ENCODE data around the gene TUBA8.
"Not testable (repeated sequence)": the region's sequence is repeated elsewhere in the genome, so short reads cannot be mapped to it uniquely, and the experiment has no call there.

TUBA8 gene

DNA sequence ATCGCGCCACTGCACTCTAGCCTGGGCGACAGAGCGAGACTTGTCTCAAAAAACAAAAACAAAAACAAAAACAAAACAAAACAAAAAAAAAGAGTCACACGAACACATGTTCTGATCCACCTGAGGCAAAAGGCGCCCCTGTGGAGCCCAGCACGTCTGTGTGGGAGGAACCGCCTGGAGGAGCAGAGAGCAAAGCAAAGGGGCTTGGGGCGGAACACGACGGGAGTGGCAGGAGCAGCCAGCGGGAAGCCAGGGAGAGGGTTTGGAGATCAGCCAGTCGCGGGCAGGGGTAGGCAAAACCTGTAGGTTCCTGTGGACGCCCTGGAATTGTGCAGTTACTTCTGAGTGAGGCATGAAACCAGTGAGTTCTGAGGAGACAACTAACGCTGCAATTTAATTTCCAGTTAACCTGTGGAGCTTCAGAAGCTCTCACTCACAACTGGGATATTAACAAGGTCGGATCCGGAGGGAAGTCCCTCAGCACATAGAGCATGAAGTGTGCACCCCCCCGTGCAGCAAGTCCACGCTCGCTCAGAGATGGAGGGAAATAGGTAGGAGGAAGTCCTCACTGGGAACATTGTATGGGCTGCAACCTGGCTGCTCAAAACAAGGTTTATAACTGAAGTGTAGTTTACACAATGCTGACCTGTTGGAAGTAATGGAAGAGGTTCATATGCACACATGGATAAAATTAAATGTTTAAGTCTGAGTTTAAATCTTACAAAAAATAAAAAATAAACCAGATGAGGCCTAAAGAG is 26.1 kb downstream of the TUBA8 start:
- DNase-seq = no peak

DNA sequence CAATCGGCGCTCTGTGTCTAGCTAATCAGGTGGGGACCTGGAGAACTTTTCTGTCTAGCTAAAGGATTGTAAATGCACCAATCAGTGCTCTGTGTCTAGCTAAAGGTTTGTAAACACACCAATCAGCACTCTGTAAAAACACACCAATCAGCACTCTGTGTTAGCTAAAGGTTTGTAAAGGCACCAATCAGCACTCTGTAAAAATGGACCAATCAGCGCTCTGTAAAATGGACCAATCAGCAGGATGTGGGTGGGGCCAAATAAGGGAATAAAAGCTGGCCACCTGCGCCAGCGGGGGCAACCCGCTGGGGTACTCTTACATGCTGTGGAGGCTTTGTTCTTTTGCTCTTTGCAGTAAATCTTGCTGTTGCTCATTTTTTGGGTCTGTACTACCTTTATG is 30.4 kb downstream of the TUBA8 start:
- DNase-seq = not testable (repeated sequence)

DNA sequence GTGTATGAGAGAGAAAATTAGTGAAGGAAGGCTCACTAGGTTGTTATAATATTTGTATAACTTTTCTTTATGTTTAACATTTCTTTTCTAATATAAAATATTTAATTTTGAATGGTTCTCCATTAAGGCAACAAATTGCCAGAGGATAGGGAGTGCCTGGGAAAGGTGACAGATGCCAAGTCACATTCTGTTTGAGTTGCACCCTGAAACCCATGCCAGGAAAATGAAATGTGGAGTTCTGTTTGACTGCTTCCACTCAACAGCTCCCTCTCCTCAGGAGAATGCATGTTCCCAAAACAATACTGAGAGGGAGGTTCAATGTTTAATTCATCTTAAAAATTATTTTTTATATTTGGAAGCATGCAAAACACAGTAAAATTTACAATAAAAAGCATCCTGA is 33.5 kb downstream of the TUBA8 start:
- no peak for DNase-seq

DNA sequence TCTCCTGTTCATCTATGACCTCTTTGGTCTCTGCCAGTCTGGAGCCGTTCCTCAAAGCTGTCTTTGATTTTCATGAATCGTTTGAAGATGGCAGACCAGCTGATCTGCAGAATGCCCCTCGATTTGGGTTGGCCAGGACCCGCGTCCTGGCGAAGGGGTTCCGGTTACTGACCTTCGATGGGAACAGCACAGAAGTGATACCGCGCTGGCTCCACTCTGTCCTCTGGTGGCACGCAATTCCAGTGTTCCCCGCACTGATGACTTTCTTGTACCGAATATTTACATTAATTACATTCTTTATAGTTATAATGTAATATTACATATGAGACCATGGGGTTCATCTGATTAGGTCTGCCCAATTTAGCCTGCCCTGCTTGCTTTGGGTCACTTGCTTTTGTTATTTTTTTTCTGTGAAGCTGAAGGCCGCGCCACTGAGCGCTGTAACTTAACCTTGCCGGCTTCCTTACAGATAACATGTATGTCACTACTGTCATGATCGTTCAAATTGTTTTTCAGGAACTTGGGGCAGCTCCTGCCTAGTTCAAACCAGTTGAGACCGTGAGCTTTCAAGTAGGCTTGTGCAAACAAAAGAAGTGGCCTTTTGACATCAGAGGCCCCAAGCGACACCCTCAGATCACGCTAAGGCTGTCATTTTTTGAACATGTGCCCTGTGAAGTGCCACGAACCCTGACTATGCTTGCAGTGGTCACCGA is 35.2 kb downstream of the TUBA8 start:
- DNase-seq = no peak

DNA sequence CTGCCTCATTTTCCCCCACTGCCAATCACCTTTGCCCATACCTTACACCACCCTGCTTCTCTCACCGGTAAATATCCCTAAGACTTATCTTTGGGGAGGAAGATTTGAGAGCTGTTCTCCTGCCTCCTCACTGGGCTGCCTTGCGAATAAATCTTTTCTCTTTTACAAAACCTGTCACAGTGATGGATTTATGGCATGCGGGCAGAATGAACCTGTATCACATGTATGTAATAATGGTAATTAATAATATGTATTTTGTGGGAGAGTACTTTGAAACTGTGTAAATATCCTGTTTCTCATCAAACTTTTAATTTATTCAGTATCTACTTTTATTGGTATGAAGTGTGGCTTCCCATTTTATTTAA is 35.8 kb downstream of the TUBA8 start:
- DNase-seq = no peak

DNA sequence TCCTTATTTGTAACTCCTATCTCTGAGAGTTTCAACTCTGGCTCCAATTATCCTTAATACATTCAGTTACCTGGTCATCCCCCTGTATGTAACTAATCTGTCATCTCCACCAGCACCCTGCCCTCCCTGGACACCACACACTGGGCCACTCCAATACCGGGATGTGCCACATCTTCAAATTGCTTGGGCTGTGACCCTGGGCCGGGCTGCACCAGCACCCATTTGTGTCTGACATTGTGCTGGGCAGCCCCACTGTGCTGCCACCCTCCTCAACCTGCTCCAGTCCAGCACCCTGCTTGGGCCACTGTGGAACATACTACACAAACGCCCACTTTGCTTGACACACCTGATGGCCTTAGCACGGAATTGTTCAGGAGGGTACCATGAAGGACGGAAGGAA is 37.2 kb downstream of the TUBA8 start:
- DNase-seq = no peak

DNA sequence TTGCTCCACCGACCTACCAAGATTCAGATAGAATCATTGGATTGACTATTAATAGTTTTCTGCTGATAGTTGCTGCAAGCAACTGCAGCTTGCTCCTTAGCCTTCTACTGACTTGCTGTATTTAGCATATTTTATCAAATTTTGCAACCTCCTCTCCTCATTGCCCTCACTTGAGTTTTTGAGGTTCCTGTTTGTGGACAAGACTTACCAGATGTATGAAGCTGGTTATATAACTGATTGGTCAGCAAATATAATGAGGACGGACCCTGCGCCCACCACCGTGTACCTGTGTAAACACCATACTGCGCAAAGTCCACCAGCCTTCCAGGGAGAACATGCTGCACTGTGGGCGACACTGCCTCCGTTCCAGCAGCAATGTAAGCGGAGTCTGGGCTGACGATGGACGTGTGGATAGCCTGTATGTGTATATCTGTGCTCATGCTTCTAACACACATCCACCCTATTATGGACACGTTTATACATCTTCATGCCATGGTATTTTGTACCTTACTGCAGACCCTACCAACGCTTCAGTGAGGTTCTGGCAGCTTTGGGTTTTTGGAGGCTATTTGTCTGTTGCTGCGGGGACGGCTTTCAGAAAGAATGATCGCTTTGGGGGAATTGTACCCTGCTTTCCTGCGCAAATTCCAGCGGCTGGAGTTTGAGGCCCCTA is 37.8 kb downstream of the TUBA8 start:
- no peak for DNase-seq

DNA sequence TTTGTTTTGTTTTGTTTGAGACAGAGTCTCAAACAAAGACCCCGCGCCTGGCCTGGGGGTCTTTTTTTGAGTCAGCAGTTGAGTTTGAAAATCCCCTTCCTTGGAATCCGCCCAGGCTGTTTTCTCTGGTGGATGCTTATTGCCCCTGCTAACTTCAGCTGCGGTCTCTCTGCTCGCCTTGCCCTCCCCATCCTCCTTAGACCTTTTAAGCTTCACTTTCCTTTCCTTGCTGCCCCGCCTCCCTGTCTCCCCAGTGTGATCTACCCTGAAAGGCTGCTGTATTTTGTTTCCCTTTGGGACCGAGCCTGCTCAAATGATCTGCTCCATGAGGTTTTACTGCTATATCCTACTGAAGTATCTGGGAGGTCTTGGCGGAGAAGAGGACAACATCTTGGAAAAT is 41.9 kb downstream of the TUBA8 start:
- DNase-seq = no peak

DNA sequence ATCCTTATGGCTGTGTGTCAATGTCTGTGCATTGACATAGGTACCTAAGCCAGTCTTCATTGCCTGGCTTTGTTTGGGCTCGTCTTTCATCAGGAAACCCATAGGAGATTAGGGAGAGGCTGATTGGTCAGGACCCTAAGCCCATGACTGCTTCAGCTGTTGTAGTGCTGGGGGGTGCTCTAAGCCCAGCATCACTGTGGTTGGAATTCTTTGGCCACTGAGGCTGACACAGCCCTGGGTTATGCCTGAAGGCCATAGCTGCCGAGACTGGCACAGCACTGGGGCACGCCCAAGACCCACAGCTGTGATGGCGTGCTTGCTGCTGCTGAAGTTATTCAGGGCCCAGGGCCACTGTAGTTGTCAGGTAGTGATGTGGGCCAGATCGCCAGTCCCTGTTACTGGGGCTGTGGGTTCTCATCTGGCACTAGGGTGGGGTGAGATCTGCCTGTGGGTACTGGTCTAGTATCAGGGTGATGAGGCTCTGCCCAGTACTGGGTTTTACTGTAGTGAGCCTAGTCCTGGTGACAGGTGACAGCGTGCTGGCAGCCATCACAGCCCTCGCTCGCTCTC is 44.3 kb downstream of the TUBA8 start:
- no peak for DNase-seq

DNA sequence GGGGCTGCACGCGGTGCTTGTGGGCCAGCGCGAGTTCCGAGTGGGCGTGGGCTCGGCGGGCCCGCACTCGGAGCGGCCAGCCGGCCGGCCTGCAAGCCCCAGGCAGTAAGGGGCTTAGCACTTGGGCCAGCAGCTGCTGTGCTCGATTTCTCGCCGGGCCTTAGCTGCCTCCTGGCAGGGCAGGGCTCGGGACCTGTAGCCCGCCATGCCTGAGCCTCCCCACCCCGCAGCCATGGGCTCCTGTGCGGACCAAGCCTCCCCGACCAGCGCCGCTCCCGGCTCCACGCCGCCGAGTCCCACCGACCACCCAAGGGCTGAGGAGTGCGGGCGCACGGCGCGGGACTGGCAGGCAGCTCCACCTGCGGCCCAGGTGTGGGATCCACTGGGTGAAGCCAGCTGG is 44.9 kb downstream of the TUBA8 start:
- not testable (repeated sequence) for DNase-seq

DNA sequence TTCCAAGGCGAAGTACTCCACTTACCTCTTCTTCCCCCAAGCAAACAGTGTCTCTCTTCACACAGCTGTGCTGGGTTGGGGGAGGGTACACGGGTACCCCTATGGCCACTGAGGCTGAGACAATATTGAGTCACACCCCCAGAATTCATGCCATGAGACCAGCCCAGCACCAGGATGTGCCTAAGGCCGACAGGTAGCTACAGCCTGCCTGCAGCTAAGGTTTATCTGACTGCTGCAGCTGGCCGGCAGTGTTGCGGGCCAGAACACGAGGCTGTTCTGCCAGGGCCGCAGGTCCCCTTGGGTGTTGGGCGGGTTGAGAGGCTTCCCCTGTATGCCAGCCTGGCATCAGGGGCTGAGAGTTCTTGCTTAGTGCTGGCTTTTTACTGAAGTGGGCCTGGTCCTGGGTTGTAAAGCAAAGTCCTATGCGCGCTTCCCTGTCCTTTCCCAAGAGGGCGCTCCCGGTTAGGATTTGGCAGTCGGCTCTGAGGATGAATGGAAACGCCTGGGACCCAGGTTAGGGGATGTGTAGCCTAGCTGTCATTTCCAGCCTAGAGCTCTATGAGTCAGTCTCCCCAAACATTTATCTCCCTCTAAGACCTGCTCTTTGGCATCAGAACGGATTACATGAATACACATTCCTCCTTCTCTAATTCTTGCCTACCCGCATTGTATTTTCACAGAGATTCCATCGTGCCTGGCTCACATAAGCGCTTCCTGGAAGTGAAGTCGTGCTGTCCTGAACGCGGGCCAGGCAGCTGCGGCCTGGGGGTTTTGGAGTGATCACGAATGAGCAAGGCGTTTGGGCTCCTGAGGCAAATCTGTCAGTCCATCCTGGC is 46.5 kb downstream of the TUBA8 start:
- DNase-seq = peak; percentile 53

DNA sequence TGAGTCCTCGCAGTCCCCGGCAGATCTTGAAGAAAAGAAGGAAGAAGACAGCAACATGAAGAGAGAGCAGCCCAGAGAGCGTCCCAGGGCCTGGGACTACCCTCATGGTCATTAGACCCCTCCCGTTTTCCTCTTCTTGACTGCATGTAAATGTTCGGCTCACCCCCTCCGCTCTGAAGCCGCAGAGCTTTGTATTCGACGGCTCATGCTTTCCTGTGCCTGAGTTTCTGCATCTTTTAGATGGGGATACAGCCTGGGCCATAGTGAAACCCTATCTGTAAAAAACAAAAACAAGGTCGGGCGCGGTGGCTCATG is 47.1 kb downstream of the TUBA8 start:
- DNase-seq = no peak

DNA sequence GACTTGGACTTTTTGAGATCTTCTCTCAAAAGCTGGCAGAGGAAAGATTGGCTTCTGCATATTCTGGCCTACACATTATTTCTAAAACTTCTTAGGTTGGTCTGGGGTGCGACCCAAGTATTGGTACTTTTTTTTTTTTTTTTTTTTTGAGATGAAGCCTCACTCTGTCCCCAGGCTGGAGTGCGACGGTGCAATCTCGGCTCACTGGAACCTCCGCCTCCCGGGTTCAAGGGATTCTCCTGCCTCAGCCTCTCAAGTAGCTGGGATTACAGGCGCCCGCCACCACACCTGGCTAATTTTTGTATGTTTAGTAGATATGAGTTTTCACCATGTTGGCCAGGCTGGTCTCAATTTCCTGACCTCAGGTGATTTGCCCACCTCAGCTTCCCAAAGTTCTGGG is 50.0 kb downstream of the TUBA8 start:
- not testable (repeated sequence) for DNase-seq

DNA sequence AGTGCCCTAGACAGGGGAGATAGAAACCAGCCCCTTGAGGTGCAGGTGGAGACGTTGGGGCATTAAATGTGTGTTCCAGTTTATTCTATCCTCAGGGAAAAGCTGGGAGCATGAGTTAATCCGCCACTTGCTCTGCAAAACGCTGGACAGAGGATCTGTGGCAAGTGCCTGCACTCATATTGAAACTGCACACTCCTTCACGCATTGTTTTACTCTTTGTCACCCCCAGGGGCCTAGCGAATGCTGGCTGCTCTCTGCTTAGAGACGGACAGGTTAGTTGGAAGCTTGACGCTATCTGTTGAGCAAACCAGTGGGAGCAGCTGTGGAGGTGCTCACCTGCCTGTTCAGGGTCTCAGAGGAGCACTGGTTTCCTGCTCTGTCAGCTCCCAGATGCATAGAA is 53.2 kb downstream of the TUBA8 start:
- DNase-seq = not testable (repeated sequence)

DNA sequence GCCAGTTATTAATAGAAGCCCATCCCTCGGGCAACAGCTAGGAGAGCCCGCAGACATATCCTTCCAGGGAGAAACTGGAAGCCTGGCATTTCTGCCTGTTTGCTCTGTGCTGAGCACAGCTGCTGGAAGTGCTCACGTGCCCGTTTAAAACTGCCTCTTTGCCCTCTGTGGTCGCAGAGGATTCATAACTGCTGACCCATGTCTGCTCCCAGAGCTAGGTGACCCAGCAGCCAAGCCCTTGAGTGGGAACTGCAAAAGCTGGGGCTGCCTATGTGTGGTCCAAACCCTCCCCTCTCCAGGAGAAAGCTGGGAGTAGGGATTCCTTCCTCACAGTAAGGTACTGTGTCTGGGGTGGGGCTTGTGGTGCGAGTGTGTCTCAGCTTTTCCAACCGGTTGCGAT is 54.0 kb downstream of the TUBA8 start:
- not testable (repeated sequence) for DNase-seq

DNA sequence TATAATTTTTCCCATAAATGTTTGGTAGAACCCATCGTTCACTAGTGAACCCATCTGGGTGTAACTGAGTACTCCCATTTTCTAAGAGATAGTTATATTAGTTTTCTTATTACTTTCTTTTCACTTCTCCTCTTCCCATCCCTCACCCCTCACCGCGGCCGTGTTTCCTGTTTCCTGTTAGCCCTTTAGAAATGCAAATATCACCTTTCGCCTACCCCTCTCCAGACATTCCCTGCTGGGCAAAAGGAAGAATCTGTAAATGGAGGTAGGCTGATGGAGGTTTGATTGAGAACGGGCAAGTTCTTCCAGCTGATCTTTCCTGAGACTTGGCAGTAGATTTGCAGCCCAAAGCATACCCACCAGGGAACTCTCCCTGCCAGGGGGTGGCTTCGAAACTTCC is 54.7 kb downstream of the TUBA8 start:
- DNase-seq = not testable (repeated sequence)

DNA sequence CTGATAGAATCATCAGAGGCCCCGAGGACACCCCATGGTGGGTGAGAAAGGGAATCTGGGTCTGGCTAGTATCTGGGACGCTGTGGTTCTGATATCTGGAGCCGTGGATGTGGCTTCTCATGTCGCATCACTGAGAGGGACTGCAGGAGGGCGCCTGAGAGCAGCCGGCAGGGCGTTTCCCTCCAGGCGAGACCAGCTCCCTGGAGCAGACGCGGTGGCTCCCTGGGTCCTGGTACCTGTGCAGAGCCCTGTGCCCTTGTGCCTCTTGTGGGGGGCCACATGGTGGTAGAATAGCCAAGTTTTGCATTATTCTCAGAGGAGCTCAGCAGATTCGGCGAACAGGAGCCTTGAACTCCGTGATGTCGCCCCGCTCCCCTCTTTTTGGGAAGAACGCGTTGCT is 59.7 kb downstream of the TUBA8 start:
- not testable (repeated sequence) for DNase-seq

DNA sequence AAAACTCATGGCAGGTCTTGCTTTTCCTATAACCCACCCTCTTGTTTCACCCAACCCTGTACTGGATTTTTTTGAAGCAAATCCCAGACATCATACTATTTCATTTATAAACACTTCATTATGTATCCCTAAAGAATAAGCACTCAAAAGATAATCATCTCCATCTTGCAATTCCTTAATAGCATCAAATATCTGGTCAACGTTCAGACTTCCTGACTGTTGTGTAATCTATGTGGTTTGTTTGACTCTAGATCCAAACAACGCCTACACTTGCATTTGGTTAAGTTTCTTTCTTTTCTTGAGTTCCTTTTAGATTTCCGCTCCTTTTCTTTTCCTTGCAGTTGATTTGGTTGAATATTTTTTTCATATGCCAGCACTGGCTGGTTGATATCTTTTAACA is 61.6 kb downstream of the TUBA8 start:
- not testable (repeated sequence) for DNase-seq

DNA sequence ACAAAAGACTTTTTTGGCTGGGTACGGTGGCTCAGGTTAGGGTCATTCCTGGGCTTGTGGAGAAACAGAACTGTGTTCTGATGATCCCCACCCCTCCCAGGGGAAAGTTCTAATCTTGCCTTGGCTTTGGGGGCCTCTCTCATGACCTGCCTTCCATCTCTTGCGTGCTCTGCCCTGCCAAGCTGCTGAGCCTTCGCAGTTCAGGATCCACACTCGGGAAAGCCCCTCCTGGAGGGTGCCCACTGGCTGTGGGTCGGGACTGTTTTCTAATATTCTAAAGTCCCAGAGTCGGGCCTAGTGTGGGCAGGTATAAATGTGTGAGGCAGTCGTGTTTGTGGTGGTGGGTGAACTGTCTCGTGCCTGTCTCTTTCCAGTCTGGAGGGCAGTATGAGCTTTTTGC is 62.2 kb downstream of the TUBA8 start:
- not testable (repeated sequence) for DNase-seq

DNA sequence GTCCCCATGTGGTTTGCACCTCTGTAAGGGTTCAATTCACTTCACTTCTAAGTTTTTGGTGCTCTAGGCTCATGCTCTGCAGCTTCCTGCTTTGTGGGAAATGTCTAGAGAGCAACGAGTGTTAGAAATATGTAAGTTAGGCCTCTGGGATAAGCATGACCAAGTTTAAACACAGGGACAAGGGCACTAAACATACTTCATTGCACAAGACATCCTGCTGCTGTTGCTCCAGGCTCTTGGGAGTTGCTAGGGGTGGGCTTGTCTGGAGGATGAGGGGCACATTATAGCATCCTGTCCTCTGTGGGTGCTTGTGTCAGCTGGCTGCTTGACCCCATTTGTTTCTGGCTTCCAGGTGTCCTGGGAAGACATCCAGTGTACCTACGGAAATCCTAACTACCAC is 62.8 kb downstream of the TUBA8 start:
- not testable (repeated sequence) for DNase-seq

Data from NCI-H2107 (cell line).